ENCODE measurements around the gene MRPS23.

GRCh38 chr17:57874434-57875289 lies 24.8 kb upstream of the MRPS23 start:
- TF ChIP-seq CTCF (IDR thresholded peaks at IDR 0.05 in 8 of 11, conservative IDR thresholded peaks at IDR 0.05 in 3 of 11) (no peak), POLR2A (IDR thresholded peaks at IDR 0.05) (no peak), POLR2AphosphoS5 (IDR thresholded peaks at IDR 0.05) (peak in 2 of 3 donors; percentile 62 to 72)
